GM12865 (cell line): Measurements from ENCODE around the gene BSN.

Experiments used
- DNase-seq: peaks from one replicate; pipeline ENCODE4 v3.0.0; 2010; ENCODE audit warnings: low read depth
- H3K4me3 ChIP-seq: 2 replicates; pipeline ENCODE4 v1.5.1; 2011; ENCODE audit warnings: mild to moderate bottlenecking, low read depth, low read length, control low read depth
- CTCF ChIP-seq: IDR thresholded peaks from 2 replicates; pipeline ENCODE4 v1.5.1; 2011; ENCODE audit warnings: low read length, control low read depth, low read depth, inconsistent platforms; ENCODE audit not compliant: insufficient read depth; ENCODE audit errors: missing control alignments

The BSN gene

GRCh38 chr3:49634736-49635135, 80.5 kb downstream of the BSN start:
- no peak for TF ChIP-seq CTCF
- DNase-seq = no peak
- H3K4me3 ChIP-seq = no peak overlapping the region

- TF ChIP-seq CTCF = no peak
- no peak overlapping the region for H3K4me3 ChIP-seq
- no peak for DNase-seq
These were observed 82.8 kb downstream of the BSN start for GRCh38 chr3:49636883-49637609.

DNA sequence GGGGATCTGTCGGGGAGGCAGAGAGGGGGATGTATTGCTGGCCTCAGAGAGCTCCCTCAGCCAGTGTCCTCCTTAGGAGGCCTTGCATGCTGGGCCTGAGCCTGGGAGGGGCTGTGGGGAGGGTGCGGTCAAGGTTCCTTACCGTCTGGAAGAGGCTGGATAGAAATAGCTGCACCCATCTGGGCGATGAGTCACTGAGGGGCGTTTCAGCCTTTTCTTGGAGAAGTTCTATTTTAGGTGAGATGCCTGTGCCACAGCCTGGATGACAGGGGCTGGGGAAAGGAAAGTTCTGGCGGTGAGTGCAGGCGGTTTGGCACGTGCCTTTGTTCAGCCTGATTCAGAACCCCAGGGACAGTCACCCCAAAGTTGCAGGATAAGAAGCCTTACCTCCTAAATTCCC, 84.2 kb downstream of the BSN start:
- TF ChIP-seq CTCF = no peak
- no peak overlapping the region for H3K4me3 ChIP-seq
- DNase-seq = no peak

DNA sequence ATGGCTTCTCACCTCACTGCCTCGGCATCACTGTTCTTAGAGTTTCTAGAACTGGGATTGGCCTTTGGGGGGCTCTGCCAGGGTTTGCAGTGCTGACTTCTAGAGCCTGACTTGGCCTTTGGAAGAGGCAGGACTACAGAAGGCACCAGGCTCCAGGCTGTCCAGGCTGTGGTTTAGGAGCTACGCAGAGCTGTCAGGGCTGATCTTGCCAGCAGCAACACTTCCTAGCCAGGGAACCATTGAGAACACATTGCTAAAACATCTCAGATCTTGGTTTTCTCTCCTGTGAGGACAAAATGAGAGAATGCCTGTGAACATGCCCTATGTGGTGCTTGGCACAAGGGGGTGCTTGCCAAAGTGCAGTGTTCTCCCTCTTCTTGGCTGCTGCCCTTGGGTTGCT, 85.3 kb downstream of the BSN start:
- no peak for DNase-seq
- no peak overlapping the region for H3K4me3 ChIP-seq
- TF ChIP-seq CTCF = no peak

GRCh38 chr3:49641292-49641691, 87.0 kb downstream of the BSN start:
- TF ChIP-seq CTCF = no peak
- no peak for DNase-seq
- H3K4me3 ChIP-seq = no peak overlapping the region

- no peak for DNase-seq
- H3K4me3 ChIP-seq = no peak overlapping the region
- TF ChIP-seq CTCF = no peak
These were observed 87.8 kb downstream of the BSN start for GRCh38 chr3:49641921-49642707.
